Inferior parietal cortex (tissue), 1 donor: Measurements from ENCODE around the gene HABP2.

Experiments used
- DNase-seq: peaks from one replicate; pipeline ENCODE4 v3.0.0-alpha.2; 2016; ENCODE audit errors: extremely low spot score

The HABP2 gene

GRCh38 chr10:113557903-113558321 is 5.1 kb downstream of the HABP2 start:
- no peak for DNase-seq

- DNase-seq, result no peak
Observed at GRCh38 chr10:113560071-113560470, 7.2 kb downstream of the HABP2 start.

GRCh38 chr10:113561214-113561613 is 8.4 kb downstream of the HABP2 start:
- DNase-seq, result no peak

DNA sequence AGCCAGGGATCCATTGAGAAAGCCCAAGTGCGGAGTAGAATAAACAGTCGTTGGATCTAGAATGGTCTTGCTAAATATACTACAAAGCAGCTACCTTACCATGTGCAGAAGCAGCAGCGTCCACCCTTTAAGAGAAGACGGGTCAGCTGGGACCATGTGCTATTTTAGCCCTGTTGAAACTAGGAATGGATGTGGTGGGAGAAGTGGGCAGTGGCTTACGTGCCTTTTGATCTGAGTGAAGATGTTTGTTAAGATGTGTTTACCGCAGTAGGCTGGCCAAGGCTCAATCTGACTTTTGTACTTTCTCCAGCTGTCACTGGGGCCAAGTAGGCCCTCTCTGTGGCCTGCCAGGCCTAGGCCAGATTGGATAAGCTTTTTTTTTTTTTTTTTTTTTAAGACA is 9.2 kb downstream of the HABP2 start:
- no peak for DNase-seq

GRCh38 chr10:113562704-113563103 is 9.9 kb downstream of the HABP2 start:
- DNase-seq, result no peak

DNA sequence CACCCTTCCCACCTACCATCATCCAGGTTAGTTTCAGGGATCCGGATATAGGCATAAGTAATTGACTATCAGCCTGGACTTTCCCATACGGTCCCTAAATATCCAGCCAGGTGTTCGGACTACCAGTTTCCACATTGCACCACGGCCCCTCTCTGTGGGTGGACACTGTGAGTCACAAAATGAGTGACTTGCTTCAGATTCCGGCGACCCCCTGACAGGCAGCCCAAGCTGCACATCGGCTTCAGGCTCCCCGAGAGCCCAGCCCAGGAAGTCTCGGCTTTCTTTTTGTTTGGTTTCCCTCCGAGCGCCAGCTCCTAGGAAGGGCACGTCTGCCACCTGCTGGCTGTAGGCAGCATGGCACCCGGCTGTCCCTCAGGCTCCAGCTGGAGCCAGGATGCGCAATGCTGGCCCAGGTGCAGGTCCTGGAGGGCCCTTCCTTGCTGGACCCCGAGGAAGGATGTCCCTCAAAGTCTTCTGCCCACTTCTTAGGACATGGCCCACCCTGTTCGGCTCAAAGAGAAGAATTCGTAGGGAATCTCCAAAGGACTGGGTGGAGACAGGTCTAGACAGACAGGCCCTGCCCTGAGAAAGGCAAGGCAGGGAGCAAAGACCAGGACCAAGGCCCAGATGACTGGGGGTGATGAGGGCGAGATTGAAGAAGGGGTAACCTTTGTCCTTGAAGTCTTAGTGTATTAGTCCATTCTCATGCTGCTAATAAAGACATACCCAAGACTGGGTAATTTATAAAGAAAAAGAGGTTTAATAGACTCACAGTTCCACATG is 10.6 kb downstream of the HABP2 start:
- peak; percentile 78 for DNase-seq

GRCh38 chr10:113565364-113565763 is 12.5 kb downstream of the HABP2 start:
- no peak for DNase-seq

GRCh38 chr10:113566888-113567287 is 14.0 kb downstream of the HABP2 start:
- DNase-seq, result no peak

DNA sequence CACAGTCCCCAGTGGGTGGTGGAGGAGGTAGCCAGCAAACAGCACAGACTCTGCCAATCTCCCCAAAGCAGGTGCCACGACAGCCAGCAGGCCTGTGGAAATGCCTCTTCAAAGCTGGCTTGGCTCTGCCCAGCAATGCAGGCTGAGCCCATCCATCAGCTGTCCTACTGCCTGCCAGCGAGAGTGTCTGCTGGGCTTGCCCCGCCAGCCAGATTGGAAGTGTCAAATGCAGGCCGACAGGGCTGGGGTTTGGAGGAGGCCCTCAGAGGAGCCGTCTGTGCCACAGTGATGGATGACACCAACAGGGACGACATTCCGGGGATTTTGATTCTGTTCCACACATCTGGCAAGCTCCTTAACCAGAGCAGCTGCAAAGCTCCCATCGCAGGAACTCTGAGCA is 16.7 kb downstream of the HABP2 start:
- no peak for DNase-seq

- no peak for DNase-seq
Observed at GRCh38 chr10:113572520-113573290, 19.9 kb downstream of the HABP2 start.

DNA sequence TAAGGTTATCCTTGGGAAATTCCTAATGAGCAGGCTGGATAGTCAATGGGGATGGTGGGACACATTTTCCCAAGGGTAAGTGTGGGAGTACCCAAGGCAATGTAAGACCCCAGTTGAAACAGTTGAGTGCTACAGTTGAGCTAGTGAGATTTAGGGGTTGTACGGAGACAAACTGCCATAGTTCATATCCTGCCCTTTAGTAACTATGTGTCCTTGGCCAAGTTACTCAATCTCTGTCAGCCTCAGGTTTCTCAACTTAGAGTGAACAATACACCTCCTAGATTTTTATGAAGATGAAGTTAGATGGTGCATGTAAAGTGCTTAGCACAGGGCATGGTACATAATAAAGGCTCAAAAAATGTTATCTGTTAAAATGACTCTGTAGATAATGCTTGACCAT is 20.5 kb downstream of the HABP2 start:
- no peak for DNase-seq

DNA sequence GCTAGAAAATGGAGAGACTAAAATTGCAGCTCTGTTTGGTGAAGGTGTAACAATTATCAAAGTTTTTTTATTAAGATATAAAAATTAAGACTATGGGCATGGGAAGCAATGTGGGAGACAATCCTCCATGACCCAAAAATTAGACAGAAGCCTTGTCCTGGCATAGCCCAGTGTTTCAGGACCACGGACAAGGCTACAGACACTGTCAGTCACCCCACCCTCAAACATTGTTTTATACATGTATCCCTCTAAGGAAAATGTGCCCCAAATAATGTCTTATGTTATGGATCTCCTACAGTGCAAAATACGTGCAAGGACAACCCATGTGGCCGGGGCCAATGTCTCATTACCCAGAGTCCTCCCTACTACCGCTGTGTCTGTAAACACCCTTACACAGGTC is 24.0 kb downstream of the HABP2 start:
- DNase-seq, result no peak

DNA sequence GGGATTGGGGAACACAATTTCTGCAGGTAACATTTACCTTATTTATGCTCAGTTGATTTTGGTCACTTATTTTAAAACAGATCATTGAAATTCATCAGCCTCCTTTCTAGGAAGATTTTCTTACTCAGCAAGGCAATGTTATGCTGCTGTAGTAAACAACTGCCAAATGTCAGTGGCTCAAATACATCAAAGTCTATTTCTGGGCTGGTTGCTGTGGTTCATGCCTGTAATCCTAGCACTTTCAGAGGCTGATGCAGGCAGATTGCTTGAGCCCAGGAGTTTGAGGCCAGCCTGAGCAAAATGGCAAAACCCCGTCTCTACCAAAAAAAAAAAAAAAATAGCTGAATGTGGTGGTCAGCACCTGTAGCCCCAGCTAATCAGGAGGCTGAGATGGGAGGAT is 25.9 kb downstream of the HABP2 start:
- no peak for DNase-seq

DNA sequence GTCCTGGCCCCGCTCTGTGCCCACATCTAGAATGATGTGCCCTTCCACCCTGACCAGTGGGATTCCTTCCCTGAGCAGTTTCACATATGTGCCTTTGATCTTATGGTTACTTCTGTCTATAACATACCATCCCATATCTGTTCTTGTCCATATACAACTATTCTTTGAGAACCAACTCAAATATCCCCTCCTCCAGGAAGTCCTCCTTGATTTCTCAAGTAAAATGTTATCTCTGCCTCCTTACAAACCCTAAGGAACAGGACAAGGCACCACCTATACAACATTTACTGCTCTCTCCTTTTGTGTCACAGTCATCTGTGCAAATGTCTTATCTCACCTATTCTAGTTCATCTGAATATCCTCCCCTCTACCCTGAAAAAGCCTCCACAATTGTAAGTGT is 28.2 kb downstream of the HABP2 start:
- no peak for DNase-seq

DNA sequence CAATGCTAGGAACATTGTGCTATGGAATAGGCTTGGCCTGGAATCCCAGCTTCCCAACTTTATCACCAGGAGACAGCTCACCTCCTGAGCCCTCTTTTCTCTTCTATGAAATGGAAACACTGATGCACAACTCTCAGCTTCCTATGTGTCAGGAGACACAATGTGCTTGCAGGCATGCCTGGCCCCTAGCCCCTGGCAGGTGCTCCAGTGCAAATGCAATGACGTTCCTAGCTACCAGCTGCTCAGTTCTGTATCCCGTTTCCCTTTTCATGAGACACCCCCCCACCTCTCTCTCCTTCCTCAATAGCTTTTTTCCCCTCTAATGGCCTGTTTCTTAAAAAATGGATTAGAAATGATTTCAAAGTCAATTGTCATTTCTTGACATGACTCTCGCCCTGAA is 30.7 kb downstream of the HABP2 start:
- no peak for DNase-seq

DNA sequence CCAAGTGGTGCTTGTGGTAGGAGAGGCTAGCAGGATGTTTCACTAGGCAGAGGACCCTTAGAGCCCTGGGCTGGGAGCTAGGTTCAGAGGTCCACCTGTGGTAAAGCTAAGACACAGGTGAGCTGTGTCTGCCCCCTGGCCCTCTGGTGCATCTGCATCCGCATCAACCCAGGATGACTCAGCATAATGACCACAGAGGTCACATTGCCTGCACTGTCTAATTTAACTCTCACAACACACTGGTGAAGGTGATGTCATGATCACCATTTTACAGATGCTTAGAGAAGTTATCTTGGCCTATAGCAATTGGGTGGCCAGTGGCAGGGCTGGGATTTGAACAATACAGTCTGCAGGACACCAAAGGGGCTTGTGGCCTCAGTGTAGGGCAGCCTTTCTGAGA is 33.1 kb downstream of the HABP2 start:
- DNase-seq, result no peak

GRCh38 chr10:113589201-113589770 is 36.4 kb downstream of the HABP2 start:
- DNase-seq, result no peak

DNA sequence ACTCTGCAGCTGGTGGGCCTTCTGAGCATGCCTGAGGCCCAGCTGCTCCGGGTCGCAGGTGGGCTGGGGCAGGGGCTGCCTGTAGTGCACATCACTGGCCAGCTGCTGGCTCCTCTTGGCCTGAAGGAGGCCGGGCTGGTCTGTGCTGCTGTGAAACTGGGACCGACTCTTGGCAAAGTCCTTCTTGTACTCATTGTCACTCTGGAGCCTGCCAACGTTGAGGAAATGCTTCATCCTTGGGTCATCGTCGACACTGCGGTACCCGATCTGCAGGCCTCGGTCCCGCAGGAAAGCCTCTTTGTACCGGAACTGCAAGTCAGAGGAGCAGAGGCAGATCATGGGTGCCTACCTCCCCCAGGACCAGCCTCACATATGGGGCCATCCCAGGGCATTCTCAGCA is 37.7 kb downstream of the HABP2 start:
- DNase-seq, result no peak

DNA sequence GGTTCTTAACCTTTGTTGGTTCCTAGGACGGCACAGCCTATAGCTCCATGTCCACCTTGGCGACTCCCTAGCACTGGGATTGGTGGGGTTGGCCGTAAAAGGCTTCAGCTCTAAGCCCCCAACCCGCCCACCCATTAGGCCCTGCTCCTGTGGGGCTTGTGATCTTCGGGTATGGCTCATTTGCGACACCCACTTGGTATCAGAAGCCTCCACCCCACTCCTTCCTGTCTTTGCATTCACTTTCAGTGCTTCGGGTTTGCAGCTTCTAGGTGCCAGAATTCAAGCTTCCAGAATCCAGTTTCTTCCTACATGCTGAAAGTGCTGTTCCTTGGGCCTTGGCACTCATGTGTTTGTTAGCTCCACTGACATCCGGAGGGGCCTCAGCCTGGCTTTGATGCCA is 39.5 kb downstream of the HABP2 start:
- DNase-seq, result no peak

GRCh38 chr10:113594652-113595051 is 41.8 kb downstream of the HABP2 start:
- DNase-seq, result no peak

DNA sequence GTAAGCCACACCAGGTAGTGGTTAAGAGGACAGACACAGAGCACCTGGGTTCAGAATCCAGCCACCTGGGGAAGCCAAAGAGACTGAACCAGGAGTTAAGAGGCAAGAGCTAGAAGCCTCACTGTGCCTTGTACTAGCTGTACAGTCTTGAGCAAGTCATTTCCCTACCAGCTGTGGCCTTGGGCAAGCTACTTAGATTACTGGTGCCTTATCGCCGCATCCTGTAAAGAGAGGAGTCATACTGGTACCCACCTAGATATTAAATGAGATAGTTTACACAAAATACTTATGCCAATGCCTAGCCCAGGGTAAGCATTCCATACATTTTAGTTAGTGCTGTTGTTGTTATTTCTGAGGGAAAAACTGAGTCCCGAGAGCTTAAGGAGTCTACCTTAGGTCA is 47.7 kb downstream of the HABP2 start:
- DNase-seq, result no peak

- DNase-seq, result no peak
Observed at GRCh38 chr10:113603057-113603777, 50.4 kb downstream of the HABP2 start.
